GM10847 (cell line): ENCODE measurements around the gene CEP112.

Experiments
- POLR2A ChIP-seq: IDR thresholded peaks from 2 replicates; pipeline ENCODE4 v1.6.1; 2011; ENCODE audit not compliant: insufficient read length; ENCODE audit errors: extremely low read depth

Gene CEP112

GRCh38 chr17:66177048-66177447, 14.9 kb downstream of the CEP112 start:
- TF ChIP-seq POLR2A: no peak

- no peak for TF ChIP-seq POLR2A
These were observed 16.0 kb downstream of the CEP112 start for GRCh38 chr17:66175892-66176291.

GRCh38 chr17:66172691-66173223, 19.2 kb downstream of the CEP112 start:
- no peak for TF ChIP-seq POLR2A

- TF ChIP-seq POLR2A: no peak
These were observed 19.8 kb downstream of the CEP112 start for GRCh38 chr17:66172144-66172543.

- no peak for TF ChIP-seq POLR2A
These were observed 20.2 kb downstream of the CEP112 start for GRCh38 chr17:66171692-66172091.

- TF ChIP-seq POLR2A: no peak
These were observed 20.8 kb downstream of the CEP112 start for GRCh38 chr17:66171172-66171571.

GRCh38 chr17:66169839-66170238, 22.1 kb downstream of the CEP112 start:
- no peak for TF ChIP-seq POLR2A

- no peak for TF ChIP-seq POLR2A
These were observed 24.6 kb downstream of the CEP112 start for GRCh38 chr17:66167189-66167815.

- TF ChIP-seq POLR2A: no peak
These were observed 26.3 kb downstream of the CEP112 start for GRCh38 chr17:66165537-66166123.

- no peak for TF ChIP-seq POLR2A
These were observed 39.2 kb downstream of the CEP112 start for GRCh38 chr17:66152756-66153155.

- TF ChIP-seq POLR2A: no peak
These were observed 41.2 kb downstream of the CEP112 start for GRCh38 chr17:66150708-66151107.

GRCh38 chr17:66149562-66149961, 42.4 kb downstream of the CEP112 start:
- TF ChIP-seq POLR2A: no peak

GRCh38 chr17:66146394-66146793, 45.5 kb downstream of the CEP112 start:
- TF ChIP-seq POLR2A: no peak

- no peak for TF ChIP-seq POLR2A
These were observed 48.2 kb downstream of the CEP112 start for GRCh38 chr17:66143657-66144282.

GRCh38 chr17:66142428-66142827, 49.5 kb downstream of the CEP112 start:
- no peak for TF ChIP-seq POLR2A

- no peak for TF ChIP-seq POLR2A
These were observed 53.8 kb downstream of the CEP112 start for GRCh38 chr17:66138120-66138519.
